NCI-H1694 treated with DMSO at 0.1 percent for 48 hours (cell line): ENCODE measurements around the gene CLIC5.

ENCODE experiments used
- DNase-seq: peaks from one replicate; lab custom pipeline; 2025; lab: John Stamatoyannopoulos, UW

CLIC5 gene

GRCh38 chr6:45997875-45998506, 17.7 kb downstream of the CLIC5 start:
- DNase-seq, result no peak

- DNase-seq, result no peak
These were observed 24.5 kb downstream of the CLIC5 start for GRCh38 chr6:45991189-45991588.

- DNase-seq, result no peak
These were observed 25.5 kb downstream of the CLIC5 start for GRCh38 chr6:45990162-45990561.

- DNase-seq, result no peak
These were observed 27.0 kb downstream of the CLIC5 start for GRCh38 chr6:45988635-45989034.

GRCh38 chr6:45987856-45988255, 27.8 kb downstream of the CLIC5 start:
- no peak for DNase-seq

GRCh38 chr6:45986746-45987274, 28.9 kb downstream of the CLIC5 start:
- no peak for DNase-seq

GRCh38 chr6:45984788-45985425, 30.8 kb downstream of the CLIC5 start:
- no peak for DNase-seq

- DNase-seq, result no peak
These were observed 31.3 kb downstream of the CLIC5 start for GRCh38 chr6:45984347-45984746.

GRCh38 chr6:45983062-45983461, 32.6 kb downstream of the CLIC5 start:
- no peak for DNase-seq

- no peak for DNase-seq
These were observed 33.2 kb downstream of the CLIC5 start for GRCh38 chr6:45982280-45983036.

- no peak for DNase-seq
These were observed 34.6 kb downstream of the CLIC5 start for GRCh38 chr6:45981046-45981445.

GRCh38 chr6:45979311-45979710, 36.3 kb downstream of the CLIC5 start:
- no peak for DNase-seq

- no peak for DNase-seq
These were observed 41.1 kb downstream of the CLIC5 start for GRCh38 chr6:45974596-45974995.

- DNase-seq, result no peak
These were observed 42.7 kb downstream of the CLIC5 start for GRCh38 chr6:45972795-45973503.

- DNase-seq, result no peak
These were observed 44.4 kb downstream of the CLIC5 start for GRCh38 chr6:45971287-45971686.

GRCh38 chr6:45970326-45970725, 45.3 kb downstream of the CLIC5 start:
- no peak for DNase-seq

- DNase-seq, result no peak
These were observed 45.8 kb downstream of the CLIC5 start for GRCh38 chr6:45969883-45970282.

GRCh38 chr6:45969026-45969425, 46.6 kb downstream of the CLIC5 start:
- DNase-seq, result no peak

GRCh38 chr6:45967363-45967762, 48.3 kb downstream of the CLIC5 start:
- DNase-seq, result no peak

- DNase-seq, result no peak
These were observed 48.9 kb downstream of the CLIC5 start for GRCh38 chr6:45966797-45967196.

- DNase-seq, result no peak
These were observed 49.3 kb downstream of the CLIC5 start for GRCh38 chr6:45966340-45966739.

GRCh38 chr6:45965792-45966191, 49.9 kb downstream of the CLIC5 start:
- DNase-seq, result no peak
